Stimulated activated CD4-positive, alpha-beta T cell treated with anti-CD3 and anti-CD28 coated beads, Interleukin-12 subunit alpha, Interleukin-12 subunit beta, amount 100 ng/mL, for 48 hours (primary cell): ENCODE data around the gene MTSS2.

ENCODE experiments used
- DNase-seq, 3 donors: peaks; one replicate each; pipeline ENCODE4 v3.0.0-alpha.2; 2020; ENCODE audit warnings: low read depth in 2 of 3, low spot score in 1 of 3

MTSS2 gene

GRCh38 chr16:70687671-70688245 is 1.9 kb upstream of the MTSS2 start:
- no peak for DNase-seq

- no peak for DNase-seq
These were observed 1.3 kb upstream of the MTSS2 start for GRCh38 chr16:70687102-70687511.

GRCh38 chr16:70686376-70687101 is 686 bp upstream of the MTSS2 start:
- DNase-seq, result no peak

GRCh38 chr16:70685061-70685937 is 554 bp downstream of the MTSS2 start:
- no peak for DNase-seq

- no peak for DNase-seq
These were observed 1.4 kb downstream of the MTSS2 start for GRCh38 chr16:70684146-70685060.

- DNase-seq, result no peak
These were observed 2.5 kb downstream of the MTSS2 start for GRCh38 chr16:70683146-70683944.

- no peak for DNase-seq
These were observed 3.4 kb downstream of the MTSS2 start for GRCh38 chr16:70682239-70683145.

- DNase-seq, result no peak
These were observed 4.2 kb downstream of the MTSS2 start for GRCh38 chr16:70681382-70682238.

GRCh38 chr16:70680495-70681381 is 5.1 kb downstream of the MTSS2 start:
- DNase-seq, result no peak

GRCh38 chr16:70679671-70680494 is 6.0 kb downstream of the MTSS2 start:
- DNase-seq, result no peak

- no peak for DNase-seq
These were observed 6.8 kb downstream of the MTSS2 start for GRCh38 chr16:70678898-70679670.

- no peak for DNase-seq
These were observed 7.5 kb downstream of the MTSS2 start for GRCh38 chr16:70678121-70678897.

- no peak for DNase-seq
These were observed 8.2 kb downstream of the MTSS2 start for GRCh38 chr16:70677499-70678120.
